Measurements from ENCODE around the gene DUSP22.

- TF ChIP-seq POLR2A (IDR thresholded peaks at IDR 0.05) (no peak), CTCF (IDR thresholded peaks at IDR 0.05) (no peak), EP300 (IDR thresholded peaks at IDR 0.05; ENCODE audit: low read depth) (no peak)
Measured at GRCh38 chr6:387293-387741, 95.0 kb downstream of the DUSP22 start.
